Measurements from ENCODE around the gene ARL4D. TPM values are rescaled to one million over a fixed set of nuclear protein-coding genes. Genes with fewer than 3 reads are reported as not detected.
A peak's percentile ranks its signal among the peaks of the same experiment; 100 is the strongest.

ARL4D gene
- total RNA-seq, 1 donor from 2014 or later = 18.0 TPM

- DNase-seq (ENCODE audit: low spot score) = peak; percentile 49
Measured at GRCh38 chr17:43419375-43419882, 20.6 kb downstream of the ARL4D start.

GRCh38 chr17:43423777-43424455, 25.1 kb downstream of the ARL4D start:
- no peak for DNase-seq (ENCODE audit: low spot score)

GRCh38 chr17:43427362-43428043, 28.7 kb downstream of the ARL4D start:
- no peak for DNase-seq (ENCODE audit: low spot score)

- DNase-seq (ENCODE audit: low spot score) = no peak
Measured at GRCh38 chr17:43428524-43428923, 29.7 kb downstream of the ARL4D start.

- no peak for DNase-seq (ENCODE audit: low spot score)
Measured at GRCh38 chr17:43430936-43431713, 32.3 kb downstream of the ARL4D start.

GRCh38 chr17:43431714-43432523, 33.1 kb downstream of the ARL4D start:
- DNase-seq (ENCODE audit: low spot score) = no peak

GRCh38 chr17:43434902-43435319, 36.1 kb downstream of the ARL4D start:
- DNase-seq (ENCODE audit: low spot score) = no peak

GRCh38 chr17:43437756-43438155, 39.0 kb downstream of the ARL4D start:
- no peak for DNase-seq (ENCODE audit: low spot score)

- DNase-seq (ENCODE audit: low spot score) = no peak
Measured at GRCh38 chr17:43438626-43439025, 39.8 kb downstream of the ARL4D start.

GRCh38 chr17:43439041-43439440, 40.2 kb downstream of the ARL4D start:
- no peak for DNase-seq (ENCODE audit: low spot score)

- no peak for DNase-seq (ENCODE audit: low spot score)
Measured at GRCh38 chr17:43442711-43443110, 43.9 kb downstream of the ARL4D start.

- DNase-seq (ENCODE audit: low spot score) = no peak
Measured at GRCh38 chr17:43443381-43443780, 44.6 kb downstream of the ARL4D start.

GRCh38 chr17:43444223-43445008, 45.6 kb downstream of the ARL4D start:
- no peak for DNase-seq (ENCODE audit: low spot score)

GRCh38 chr17:43445009-43445589, 46.3 kb downstream of the ARL4D start:
- DNase-seq (ENCODE audit: low spot score) = no peak

GRCh38 chr17:43446773-43447172, 48.0 kb downstream of the ARL4D start:
- DNase-seq (ENCODE audit: low spot score) = no peak

GRCh38 chr17:43448720-43449469, 50.1 kb downstream of the ARL4D start:
- no peak for DNase-seq (ENCODE audit: low spot score)

GRCh38 chr17:43449470-43450248, 50.9 kb downstream of the ARL4D start:
- DNase-seq (ENCODE audit: low spot score) = no peak
